ENCODE results near the gene MAVS.

The MAVS gene

DNA sequence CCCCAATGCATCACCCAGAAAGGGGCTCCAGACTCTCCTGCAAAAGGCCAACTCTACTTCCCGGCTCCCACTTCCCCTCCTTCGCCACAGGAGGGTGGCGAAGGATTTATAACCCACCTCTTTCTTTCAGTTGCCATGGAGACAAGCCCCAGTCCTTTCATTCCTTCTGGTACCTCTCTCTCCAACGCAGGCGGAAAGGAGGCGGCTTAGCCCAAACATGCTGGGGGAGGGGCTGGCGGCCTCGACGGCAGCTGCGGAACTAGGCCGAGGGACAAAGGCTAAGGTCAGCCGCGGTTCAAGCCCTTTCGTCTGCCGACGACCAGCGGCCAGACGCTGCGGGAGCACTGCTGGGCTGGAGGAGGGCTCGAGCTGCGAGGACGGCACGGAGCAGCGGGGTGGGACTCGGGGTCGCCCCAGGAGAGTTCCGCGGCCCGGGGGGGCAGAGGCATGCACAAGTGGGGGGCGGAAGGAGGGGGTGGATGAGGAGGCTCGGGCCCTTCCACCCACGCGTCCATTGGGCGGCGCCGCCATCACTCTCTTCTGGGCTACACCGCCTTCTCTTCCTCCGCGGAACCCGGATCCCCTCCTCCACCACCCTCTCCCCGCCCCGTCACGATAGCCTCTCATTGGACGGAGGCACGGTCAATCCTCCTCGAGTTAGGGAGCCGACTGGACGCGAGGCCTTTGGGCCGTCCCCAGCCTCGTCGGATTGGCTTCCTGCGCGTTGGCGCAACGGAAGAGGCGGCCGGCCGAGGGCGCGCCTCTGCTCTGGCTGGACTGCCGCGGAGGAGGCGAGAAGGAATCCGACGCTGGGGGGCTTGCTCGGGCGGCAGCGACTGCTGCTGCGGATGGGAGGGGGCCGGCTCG lies 42.2 kb downstream of the MAVS start, which contains the start of gene PANK2:
Gene PANK2, plus strand, starts transcription at position 766 of the 867 bp plus-strand sequence.
- ChIA-PET POLR2A (no interaction called here), CTCF (no interaction called here)
- TF ChIP-seq HDGF (IDR thresholded peaks at IDR 0.05; ENCODE audit: borderline replicate concordance) (no peak; the same call in 1 of the 2 replicates), SP1 (IDR thresholded peaks at IDR 0.05) (no peak), TARDBP (IDR thresholded peaks at IDR 0.05) (no peak), L3MBTL2 (conservative IDR thresholded peaks at IDR 0.05) (peak; percentile 58; the same call in 1 of the 2 replicates), ELF4 (IDR thresholded peaks at IDR 0.05) (peak; percentile 22; the same call in 1 of the 2 replicates)
- TF ChIP-seq, protein P1, sequence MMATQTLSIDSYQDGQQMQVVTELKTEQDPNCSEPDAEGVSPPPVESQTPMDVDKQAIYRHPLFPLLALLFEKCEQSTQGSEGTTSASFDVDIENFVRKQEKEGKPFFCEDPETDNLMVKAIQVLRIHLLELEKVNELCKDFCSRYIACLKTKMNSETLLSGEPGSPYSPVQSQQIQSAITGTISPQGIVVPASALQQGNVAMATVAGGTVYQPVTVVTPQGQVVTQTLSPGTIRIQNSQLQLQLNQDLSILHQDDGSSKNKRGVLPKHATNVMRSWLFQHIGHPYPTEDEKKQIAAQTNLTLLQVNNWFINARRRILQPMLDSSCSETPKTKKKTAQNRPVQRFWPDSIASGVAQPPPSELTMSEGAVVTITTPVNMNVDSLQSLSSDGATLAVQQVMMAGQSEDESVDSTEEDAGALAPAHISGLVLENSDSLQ (IDR thresholded peaks at IDR 0.05): peak; percentile 100
- DNase-seq (ENCODE audit: extremely low spot score): peak; percentile 97

DNA sequence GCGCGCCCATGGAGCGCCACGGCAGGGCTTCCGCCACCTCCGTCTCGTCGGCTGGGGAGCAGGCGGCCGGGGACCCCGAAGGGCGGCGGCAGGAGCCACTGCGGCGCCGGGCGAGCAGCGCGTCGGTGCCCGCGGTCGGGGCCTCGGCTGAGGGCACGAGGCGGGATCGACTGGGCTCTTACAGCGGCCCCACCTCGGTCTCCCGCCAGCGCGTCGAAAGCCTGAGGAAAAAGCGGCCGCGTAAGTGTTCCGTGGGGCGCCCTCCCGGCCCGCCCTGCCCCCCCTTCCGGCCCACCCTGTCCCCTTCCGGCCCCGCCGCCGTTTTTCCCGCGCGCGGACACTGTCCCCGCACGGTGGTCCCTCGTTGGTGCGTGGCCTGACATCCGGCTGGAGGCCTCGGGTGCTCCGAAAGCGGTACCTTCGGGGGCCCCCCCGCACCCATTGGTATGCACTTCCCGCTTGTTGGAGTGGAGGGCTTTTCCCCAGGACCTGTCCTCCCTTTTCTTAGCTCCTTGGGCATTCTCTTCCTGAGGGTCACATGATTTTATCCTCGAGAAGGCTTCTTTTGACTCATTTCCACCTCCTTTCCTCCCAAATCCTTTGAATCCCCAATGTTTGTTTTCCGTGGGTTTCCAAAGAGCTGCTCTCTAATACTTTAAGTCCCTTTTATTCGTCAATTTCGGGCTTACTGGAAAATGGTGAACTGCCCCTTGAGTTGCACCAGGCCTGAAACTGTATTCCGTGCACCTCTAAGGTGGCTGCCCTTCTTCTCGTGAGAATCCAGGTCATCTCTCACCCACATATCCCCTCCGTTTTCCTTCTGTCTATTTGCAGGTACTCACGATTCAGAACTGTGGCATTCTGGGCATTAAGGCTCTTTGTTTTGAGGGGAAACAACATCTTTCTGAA lies 43.1 kb downstream of the MAVS start:
- TF ChIP-seq, protein P1 (IDR thresholded peaks at IDR 0.05): no peak
- TF ChIP-seq L3MBTL2 (conservative IDR thresholded peaks at IDR 0.05): peak; percentile 68
- ChIA-PET POLR2A (interaction anchor here (1.0 to 1.6 kb wide), 6 partner anchors 8 to 195 kb away, joined by 3 to 6 read pairs (median 4); no protein-coding TSS in a partner anchor), CTCF (interaction anchor here (0.6 kb wide), 1 partner anchor 737 kb away, joined by 3 read pairs; no protein-coding TSS in a partner anchor)
- no peak for DNase-seq (ENCODE audit: extremely low spot score)

DNA sequence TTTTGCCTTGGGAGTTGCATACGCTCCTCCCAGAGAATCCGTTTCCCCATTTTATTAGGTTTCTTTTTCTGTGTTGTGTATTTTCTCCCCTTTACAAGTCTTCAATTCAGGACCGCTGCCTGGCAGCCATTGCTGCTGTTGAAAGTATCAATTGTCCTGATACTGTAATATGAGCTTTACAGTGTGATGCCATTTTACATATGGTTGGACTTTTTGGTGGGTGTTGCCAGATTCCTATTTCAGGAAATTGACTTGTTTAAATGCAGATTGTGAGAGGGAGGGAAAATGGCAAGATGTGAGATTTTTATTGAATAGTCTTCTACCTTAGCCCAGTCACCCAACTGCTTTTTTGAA lies 43.7 kb downstream of the MAVS start:
- POLR2A ChIA-PET: interaction anchor here (1.0 to 1.6 kb wide), 6 partner anchors 9 to 195 kb away, joined by 3 to 6 read pairs (median 4); no protein-coding TSS in a partner anchor
- CTCF ChIA-PET: no interaction called here
- DNase-seq (ENCODE audit: extremely low spot score): no peak
- no peak for TF ChIP-seq FOXK2 (IDR thresholded peaks at IDR 0.05)
- TF ChIP-seq LEF1 (IDR thresholded peaks at IDR 0.05; ENCODE audit: borderline replicate concordance): no peak
- TF ChIP-seq ELF4 (IDR thresholded peaks at IDR 0.05): no peak
- no peak for TF ChIP-seq SUZ12 (IDR thresholded peaks at IDR 0.05)
- TF ChIP-seq HDGF (IDR thresholded peaks at IDR 0.05; ENCODE audit: borderline replicate concordance): no peak
- no peak for TF ChIP-seq CTBP1 (IDR thresholded peaks at IDR 0.05; ENCODE audit: borderline replicate concordance)
- TF ChIP-seq, protein P1 (IDR thresholded peaks at IDR 0.05): no peak
- no peak for TF ChIP-seq L3MBTL2 (conservative IDR thresholded peaks at IDR 0.05)
- TF ChIP-seq TARDBP (IDR thresholded peaks at IDR 0.05): no peak

DNA sequence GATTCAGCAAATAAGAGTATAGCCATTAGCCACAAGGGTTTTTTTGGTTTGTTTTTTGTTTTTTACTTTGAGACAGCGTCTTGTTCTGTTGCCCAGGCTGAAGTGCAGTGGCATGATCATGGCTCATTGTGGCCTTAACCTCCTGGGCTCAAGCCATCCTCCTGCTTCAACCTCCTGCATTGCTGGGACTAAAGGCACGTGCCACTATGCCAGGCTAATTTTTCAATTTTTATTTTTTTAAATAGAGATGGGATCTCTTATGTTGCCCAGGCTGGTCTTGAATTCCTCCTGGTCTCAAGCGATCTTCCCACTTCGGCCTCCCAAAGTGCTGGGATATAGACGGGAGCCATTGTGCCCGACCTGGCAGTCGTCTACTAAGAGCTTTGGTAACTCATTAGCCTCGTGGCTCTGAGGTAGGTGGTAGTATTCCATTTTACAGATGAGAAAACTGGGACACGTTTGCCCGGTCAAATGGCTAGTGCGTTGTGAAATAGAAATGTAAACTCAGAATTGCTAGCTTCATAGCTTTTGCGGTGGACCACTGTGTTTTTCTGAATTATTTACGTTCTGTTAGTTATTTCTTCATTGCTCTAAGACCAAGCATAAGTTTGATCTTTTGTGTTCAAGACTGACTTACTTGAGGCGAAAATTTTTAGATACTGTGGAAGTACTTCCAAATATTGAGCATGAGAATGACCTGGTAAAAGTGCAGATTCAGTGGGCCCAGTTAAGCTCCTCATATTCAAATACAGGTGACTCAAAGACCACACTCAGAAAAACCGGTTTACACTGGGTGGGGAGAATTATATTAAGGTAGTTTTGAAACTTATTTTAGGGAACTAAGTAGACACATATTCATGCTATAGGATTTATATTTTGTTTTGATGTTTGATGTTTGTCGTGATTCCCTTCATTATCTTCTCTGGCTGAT lies 44.6 kb downstream of the MAVS start:
- CTCF ChIA-PET: no interaction called here
- TF ChIP-seq, protein P1 (IDR thresholded peaks at IDR 0.05): no peak
- no peak for TF ChIP-seq L3MBTL2 (conservative IDR thresholded peaks at IDR 0.05)
- POLR2A ChIA-PET: interaction anchor here (0.7 to 1.6 kb wide), 5 partner anchors 10 to 194 kb away, joined by 3 to 6 read pairs (median 4); partner anchors contain the start of gene CENPB
- DNase-seq (ENCODE audit: extremely low spot score): no peak

DNA sequence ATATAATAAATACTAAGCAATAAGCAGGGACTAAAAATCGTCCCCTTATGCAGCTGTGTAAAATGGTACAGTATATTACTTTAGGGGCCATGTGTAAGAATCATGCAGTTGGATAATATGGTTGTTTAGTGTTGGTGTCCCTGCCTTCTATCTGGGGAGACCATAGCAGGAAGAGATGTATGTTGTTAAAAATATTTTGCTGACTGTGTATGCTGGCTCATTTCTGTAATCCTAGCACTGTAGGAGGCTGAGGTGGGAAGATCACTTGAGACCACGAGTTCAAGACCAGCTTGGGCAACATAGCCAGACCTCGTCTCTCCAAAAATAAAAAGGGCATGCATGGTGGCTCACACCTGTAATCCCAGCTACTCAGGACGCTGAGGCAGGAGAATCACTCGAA lies 48.2 kb downstream of the MAVS start:
- POLR2A ChIA-PET: no interaction called here
- no peak for TF ChIP-seq ARNT (IDR thresholded peaks at IDR 0.05)
- TF ChIP-seq NFRKB (IDR thresholded peaks at IDR 0.05): no peak
- TF ChIP-seq FOXM1 (IDR thresholded peaks at IDR 0.05; ENCODE audit: borderline replicate concordance): no peak
- no peak for TF ChIP-seq CTBP1 (IDR thresholded peaks at IDR 0.05; ENCODE audit: borderline replicate concordance)
- no peak for TF ChIP-seq FOXK2 (IDR thresholded peaks at IDR 0.05)
- TF ChIP-seq FOXA1 (IDR thresholded peaks at IDR 0.05): no peak
- no peak for TF ChIP-seq BHLHE40 (IDR thresholded peaks at IDR 0.05; ENCODE audit: borderline replicate concordance)
- no peak for TF ChIP-seq SP1 (IDR thresholded peaks at IDR 0.05)
- TF ChIP-seq, protein P1 (IDR thresholded peaks at IDR 0.05): no peak
- no peak for TF ChIP-seq ELF4 (IDR thresholded peaks at IDR 0.05)
- TF ChIP-seq SUZ12 (IDR thresholded peaks at IDR 0.05): no peak
- TF ChIP-seq ZNF384 (IDR thresholded peaks at IDR 0.05): no peak
- no peak for TF ChIP-seq TARDBP (IDR thresholded peaks at IDR 0.05)
- no peak for TF ChIP-seq L3MBTL2 (conservative IDR thresholded peaks at IDR 0.05)
- TF ChIP-seq LEF1 (IDR thresholded peaks at IDR 0.05; ENCODE audit: borderline replicate concordance): no peak
- CTCF ChIA-PET: interaction anchor here (0.6 kb wide), 1 partner anchor 8 kb away, joined by 4 read pairs; no protein-coding TSS in a partner anchor

More for the DNA sequence above, 48.2 kb downstream of the MAVS start:
- no peak for DNase-seq (ENCODE audit: extremely low spot score)
